Naive B cell (primary cell): ENCODE measurements around the gene SCN3A. TPM values are rescaled to one million over a fixed set of nuclear protein-coding genes. Genes with fewer than 3 reads are reported as not detected.

Source experiments
- ATAC-seq, 2 donors: fragments of 150-1000 bp; cut with Tn5 transposase; 2 replicates each; pipeline ENCODE4 v1.10.0; 2021; ENCODE audit warnings: low read depth in 2 of 2, mild to moderate bottlenecking in 2 of 2, moderate library complexity in 2 of 2
- DNase-seq: peaks from one replicate; pipeline ENCODE4 v3.0.0; 2022
- H3K27ac Mint-ChIP-seq, 6 donors: one replicate each; pipeline ENCODE4 v1.8.0; 2020 to 2022; ENCODE audit warnings: mild to moderate bottlenecking in 6 of 6, mixed read lengths in 6 of 6, moderate library complexity in 5 of 6, inconsistent platforms in 2 of 6
- H3K27me3 Mint-ChIP-seq, 3 donors: one replicate each; pipeline ENCODE4 v1.8.0; 2021 to 2022; ENCODE audit warnings: mixed read lengths in 3 of 3, mild to moderate bottlenecking in 1 of 3
- H3K36me3 Mint-ChIP-seq, 2 donors: one replicate each; pipeline ENCODE4 v1.8.0; 2020 to 2022; ENCODE audit warnings: mixed read lengths in 2 of 2, inconsistent platforms in 1 of 2, mild to moderate bottlenecking in 1 of 2
- H3K4me1 Mint-ChIP-seq, 3 donors: one replicate each; pipeline ENCODE4 v1.8.0; 2020 to 2022; ENCODE audit warnings: mixed read lengths in 3 of 3, inconsistent platforms in 1 of 3, mild to moderate bottlenecking in 1 of 3, moderate library complexity in 1 of 3
- H3K4me3 Mint-ChIP-seq, 8 donors: one replicate each; pipeline ENCODE4 v1.8.0; 2020 to 2022; ENCODE audit warnings: mild to moderate bottlenecking in 8 of 8, mixed read lengths in 8 of 8, moderate library complexity in 8 of 8, inconsistent platforms in 2 of 8
- H3K9me3 Mint-ChIP-seq, 7 donors: one replicate each; pipeline ENCODE4 v1.8.0; 2020 to 2022; ENCODE audit warnings: mixed read lengths in 7 of 7, mild to moderate bottlenecking in 5 of 7, inconsistent platforms in 2 of 7, moderate library complexity in 1 of 7
- polyA plus RNA-seq, 6 donors: library from polyadenylated mRNA; unstranded; fragments of 300-500 nt; fragmentation: Illumina TruSeq; gene quantifications; one replicate each; pipeline ENCODE4 v1.2.3, GENCODE V29; 2021; ENCODE audit warnings: low read depth in 6 of 6

The SCN3A gene
- polyA plus RNA-seq, 6 donors from 2014 or later, result 4.2 to 21.5 (median 11.8) TPM

DNA sequence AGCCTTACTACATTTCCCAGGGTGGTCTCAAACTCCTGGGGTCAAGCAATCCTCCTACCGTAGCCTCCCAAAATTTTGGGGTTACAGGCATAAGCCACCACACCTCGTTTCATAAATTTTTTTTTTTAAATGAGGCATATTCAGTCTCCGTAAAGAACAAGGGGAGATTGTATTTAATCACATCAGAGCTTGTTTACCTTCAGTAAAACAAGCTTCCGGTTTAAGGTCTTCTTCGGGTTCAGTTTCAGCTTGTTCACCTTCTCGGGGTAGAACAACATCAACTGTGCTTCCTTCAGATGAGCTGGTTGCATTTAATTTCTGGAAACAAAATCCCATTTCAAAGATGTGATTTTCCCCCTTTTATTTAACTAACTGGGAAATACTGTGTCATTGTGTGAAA is 88.6 kb downstream of the SCN3A start:
- no peak overlapping the region for H3K27ac Mint-ChIP-seq
- H3K9me3 Mint-ChIP-seq, result no peaks in the 10 kb centered on the region
- H3K27me3 Mint-ChIP-seq, result no peaks in the 10 kb centered on the region
- H3K4me3 Mint-ChIP-seq, result no peak overlapping the region
- DNase-seq (no peak), ATAC-seq (no peak)
- H3K4me1 Mint-ChIP-seq, result no peaks in the 10 kb centered on the region
- H3K36me3 Mint-ChIP-seq, result peaks cover 0 to 2% of the 10 kb centered on the region in 2 donors

DNA sequence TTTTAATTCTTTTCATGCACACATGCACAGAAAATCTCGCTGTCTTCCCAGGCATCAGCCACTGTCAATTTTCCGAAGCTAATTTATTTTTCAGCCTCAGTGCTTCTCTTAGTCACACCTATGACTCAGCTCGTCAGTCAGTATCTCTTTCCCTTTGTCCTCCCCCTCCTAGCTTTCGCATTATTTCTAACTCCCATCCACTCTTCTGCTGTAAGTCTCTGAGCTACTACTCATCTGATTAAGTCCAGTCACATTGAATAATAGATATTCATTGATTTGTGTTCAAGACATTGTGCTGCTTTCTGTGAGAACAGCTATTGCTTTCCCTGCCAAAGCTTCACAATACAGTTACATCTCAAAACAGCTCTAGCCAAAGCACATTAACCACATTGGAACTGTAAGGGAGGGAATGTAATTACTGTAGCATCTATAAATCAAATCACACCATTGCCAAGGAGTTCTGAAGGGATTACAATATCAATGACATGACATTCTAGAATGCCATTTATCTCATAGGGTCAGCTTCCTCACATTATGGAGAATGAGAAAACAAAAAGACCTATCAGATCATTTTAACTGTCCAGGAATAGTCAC is 89.4 kb downstream of the SCN3A start:
- H3K27ac Mint-ChIP-seq, result peak overlapping the region in 1 of 6 donors; percentile 33
- H3K36me3 Mint-ChIP-seq, result peaks cover 6 to 10% of the 10 kb centered on the region in 2 donors
- ATAC-seq, result no peak

DNA sequence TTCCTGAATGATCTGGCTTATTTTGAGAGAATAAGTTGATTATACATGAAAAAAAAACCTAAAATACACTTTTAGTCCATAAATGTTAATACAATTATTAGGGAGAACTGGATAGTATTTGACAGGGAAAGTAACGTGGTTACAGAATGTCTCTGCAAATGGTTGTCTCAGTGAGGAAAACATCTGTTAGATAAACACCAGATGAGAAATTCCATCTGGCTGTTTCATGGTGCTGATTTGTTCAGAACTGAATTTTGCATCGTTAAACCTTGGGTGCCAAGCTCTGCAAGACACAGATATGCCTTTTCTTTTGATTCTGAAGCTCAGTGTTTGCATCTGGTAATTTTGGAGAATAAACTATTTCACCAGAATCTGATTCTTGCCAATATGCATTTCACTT is 90.4 kb downstream of the SCN3A start:
- no peaks in the 10 kb centered on the region for H3K27me3 Mint-ChIP-seq
- H3K4me1 Mint-ChIP-seq, result no peaks in the 10 kb centered on the region
- ATAC-seq (no peak), DNase-seq (no peak)
- peaks cover 13 to 15% of the 10 kb centered on the region in 2 donors for H3K36me3 Mint-ChIP-seq
- H3K9me3 Mint-ChIP-seq, result no peaks in the 10 kb centered on the region
- H3K27ac Mint-ChIP-seq, result no peak overlapping the region
- H3K4me3 Mint-ChIP-seq, result no peak overlapping the region

More for the DNA sequence above, 89.4 kb downstream of the SCN3A start:
- Mint-ChIP-seq H3K9me3 (no peaks in the 10 kb centered on the region), H3K4me3 (no peak overlapping the region), H3K27me3 (no peaks in the 10 kb centered on the region), H3K4me1 (no peaks in the 10 kb centered on the region)
- DNase-seq, result no peak

DNA sequence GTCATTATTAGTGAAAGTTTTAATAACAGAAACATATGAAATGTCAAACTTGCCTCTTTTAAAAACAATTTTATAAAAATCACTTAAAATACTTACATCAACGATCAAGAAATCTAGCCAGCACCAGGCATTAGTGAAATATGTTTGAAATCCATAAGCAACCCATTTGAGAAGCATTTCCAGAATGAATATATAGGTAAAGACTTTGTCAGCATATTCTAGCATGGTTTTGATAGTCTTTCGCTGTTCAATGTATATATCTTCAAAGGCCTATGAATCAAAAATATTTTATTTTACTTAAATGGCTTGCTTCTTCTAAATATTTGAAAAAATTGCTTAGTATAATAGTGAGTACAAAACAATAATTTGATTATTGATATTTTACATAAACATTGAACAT is 91.1 kb downstream of the SCN3A start:
- no peak for DNase-seq
- H3K27ac Mint-ChIP-seq, result no peak overlapping the region
- H3K9me3 Mint-ChIP-seq, result no peaks in the 10 kb centered on the region
- no peaks in the 10 kb centered on the region for H3K4me1 Mint-ChIP-seq
- no peak for ATAC-seq
- H3K27me3 Mint-ChIP-seq, result no peaks in the 10 kb centered on the region
- peaks cover 13 to 15% of the 10 kb centered on the region in 2 donors for H3K36me3 Mint-ChIP-seq
- no peak overlapping the region for H3K4me3 Mint-ChIP-seq

DNA sequence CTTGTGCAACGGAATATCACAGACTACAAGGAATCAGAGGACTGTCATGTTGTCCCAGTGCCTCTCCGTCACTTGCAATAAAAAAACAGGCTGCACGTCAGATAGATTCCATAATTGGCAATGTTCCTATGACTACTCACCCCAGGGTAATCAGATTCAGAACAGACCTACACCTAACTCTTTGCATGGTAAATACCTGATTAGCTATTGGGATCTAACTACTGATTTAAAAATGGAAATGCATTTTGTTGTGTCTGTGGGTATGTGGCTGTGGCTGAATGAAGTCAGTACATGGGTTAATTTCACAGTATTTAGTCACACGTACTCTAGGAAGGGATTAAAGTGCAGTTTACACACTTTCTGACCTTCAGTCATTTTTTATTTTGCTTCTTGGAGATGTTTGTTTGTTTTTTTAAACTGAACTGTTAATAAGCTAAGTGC is 91.7 kb downstream of the SCN3A start:
- H3K9me3 Mint-ChIP-seq, result no peaks in the 10 kb centered on the region

DNA sequence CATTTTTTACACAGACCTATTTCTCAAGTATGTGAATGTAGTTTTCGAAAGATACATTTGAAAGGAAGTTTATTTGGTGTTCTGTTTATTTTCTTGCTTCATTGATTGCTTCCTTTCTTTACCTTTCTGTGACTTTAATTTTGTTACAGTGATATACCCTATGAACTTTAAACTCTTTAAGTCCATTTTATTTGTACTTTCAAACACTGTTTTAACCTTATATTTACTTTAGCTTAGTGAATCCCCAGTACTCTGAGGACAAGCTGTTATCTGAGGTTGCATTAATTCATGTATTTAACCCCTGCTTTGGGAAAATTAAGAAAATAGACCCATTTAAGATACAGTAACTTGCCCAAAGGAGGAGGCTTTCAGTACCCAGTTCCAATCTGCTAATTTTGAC is 93.5 kb downstream of the SCN3A start:
- no peaks in the 10 kb centered on the region for H3K4me1 Mint-ChIP-seq
- H3K36me3 Mint-ChIP-seq, result peaks cover 15 to 21% of the 10 kb centered on the region in 2 donors
- H3K4me3 Mint-ChIP-seq, result no peak overlapping the region

More for the DNA sequence above, 91.7 kb downstream of the SCN3A start:
- peaks cover 13 to 15% of the 10 kb centered on the region in 2 donors for H3K36me3 Mint-ChIP-seq
- H3K4me3 Mint-ChIP-seq, result no peak overlapping the region
- no peak for ATAC-seq
- H3K27ac Mint-ChIP-seq, result peak overlapping the region in 1 of 6 donors; percentile 8
- no peaks in the 10 kb centered on the region for H3K27me3 Mint-ChIP-seq
- no peak for DNase-seq
- H3K4me1 Mint-ChIP-seq, result no peaks in the 10 kb centered on the region

DNA sequence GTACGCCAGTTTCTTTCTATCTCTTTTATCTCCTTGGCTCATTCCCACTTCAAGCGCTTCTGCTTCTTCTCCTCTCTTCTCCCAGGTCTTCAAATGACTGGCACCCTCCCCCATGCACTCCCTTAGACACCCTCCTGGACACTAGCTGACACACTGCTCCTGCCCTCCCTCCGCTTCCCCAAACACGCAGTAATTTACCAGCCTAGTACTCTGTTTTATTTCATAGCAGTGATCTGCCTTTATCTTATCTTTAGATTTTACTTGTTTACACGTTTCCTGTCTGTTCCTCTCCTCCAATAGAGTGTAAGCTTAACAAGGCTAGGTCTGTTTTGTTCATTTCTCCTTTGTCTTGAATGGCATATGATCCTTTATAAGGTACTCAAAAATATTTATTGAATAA is 93.9 kb downstream of the SCN3A start:
- Mint-ChIP-seq H3K27ac (peak overlapping the region in 1 of 6 donors; percentile 2), H3K4me1 (no peaks in the 10 kb centered on the region), H3K9me3 (no peaks in the 10 kb centered on the region), H3K27me3 (no peaks in the 10 kb centered on the region), H3K4me3 (no peak overlapping the region), H3K36me3 (peaks cover 15 to 25% of the 10 kb centered on the region in 2 donors)
- no peak for DNase-seq
- no peak for ATAC-seq

More for the DNA sequence above, 93.5 kb downstream of the SCN3A start:
- Mint-ChIP-seq H3K27me3 (no peaks in the 10 kb centered on the region), H3K9me3 (no peaks in the 10 kb centered on the region), H3K27ac (peak overlapping the region in 1 of 6 donors; percentile 21)
- DNase-seq (no peak), ATAC-seq (no peak)

DNA sequence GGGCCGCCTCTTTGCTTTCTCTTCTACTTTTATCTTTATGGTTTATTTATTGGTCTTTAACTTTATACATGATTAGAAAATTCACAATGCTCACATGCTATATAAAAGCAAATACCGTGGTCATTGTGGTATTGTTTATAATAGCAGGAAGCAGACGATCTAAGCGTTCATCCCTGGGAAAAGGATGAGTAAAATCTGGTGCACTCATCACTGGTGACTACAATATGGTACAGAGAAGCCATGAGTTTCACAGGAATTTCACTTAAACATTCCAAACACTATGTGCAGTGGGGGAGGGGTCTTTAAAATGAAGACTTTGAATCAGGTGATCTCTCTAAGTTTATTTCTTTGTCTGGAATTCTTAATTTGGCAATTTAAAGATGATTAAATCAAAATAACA is 97.9 kb downstream of the SCN3A start:
- Mint-ChIP-seq H3K27me3 (no peaks in the 10 kb centered on the region), H3K4me1 (no peaks in the 10 kb centered on the region), H3K9me3 (no peaks in the 10 kb centered on the region), H3K36me3 (peaks cover 15 to 25% of the 10 kb centered on the region in 2 donors), H3K4me3 (no peak overlapping the region), H3K27ac (no peak overlapping the region)
- ATAC-seq, result no peak
- no peak for DNase-seq

DNA sequence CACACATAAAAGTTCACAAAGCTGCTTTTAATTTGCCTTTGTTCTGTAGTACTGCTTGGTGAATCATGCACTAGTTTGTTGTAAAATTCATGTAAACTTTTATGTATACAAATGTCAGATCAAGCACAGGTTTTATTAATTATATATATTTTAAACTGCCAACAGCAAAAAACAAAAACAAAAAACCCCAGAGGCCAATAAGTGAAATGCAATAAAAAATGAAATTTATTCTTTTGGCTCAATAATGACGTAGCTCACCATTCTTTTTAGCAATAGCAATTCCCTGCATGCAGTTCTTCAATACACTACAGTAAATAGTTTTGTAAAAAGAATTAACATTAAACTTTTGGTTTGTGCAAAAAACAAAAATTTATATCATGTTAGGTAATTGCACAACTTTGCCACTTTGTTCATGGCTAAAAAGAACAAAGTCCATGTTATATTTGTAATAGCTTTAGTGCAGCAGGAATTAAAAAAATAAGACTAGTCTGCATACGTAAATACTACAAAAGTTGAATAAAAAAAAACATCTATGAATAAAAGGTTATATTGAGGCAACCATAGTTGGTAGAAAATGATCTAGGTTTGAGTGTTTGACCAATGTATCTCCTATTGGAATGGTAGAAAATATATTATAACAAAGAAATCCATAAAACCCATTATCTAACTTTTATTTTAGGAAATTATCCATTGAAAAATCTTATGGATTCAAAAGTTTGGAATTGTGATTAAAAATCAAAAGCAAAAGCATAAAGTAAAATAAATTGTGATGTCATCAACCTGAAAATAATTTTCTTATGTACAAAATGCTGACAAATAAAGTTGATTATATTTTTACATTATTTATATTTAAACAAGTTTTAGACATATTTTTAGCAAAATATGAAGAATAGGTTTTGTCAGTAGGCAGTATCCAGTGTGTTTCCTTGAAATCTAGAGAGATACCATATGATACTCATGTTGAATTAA is 115.6 kb downstream of the SCN3A start:
- no peaks in the 10 kb centered on the region for H3K27me3 Mint-ChIP-seq
- H3K36me3 Mint-ChIP-seq, result peaks cover 23 to 26% of the 10 kb centered on the region in 2 donors
- no peak overlapping the region for H3K27ac Mint-ChIP-seq
- peaks cover 0 to 10% (median 2%) of the 10 kb centered on the region in 7 donors for H3K9me3 Mint-ChIP-seq
- H3K4me3 Mint-ChIP-seq, result no peak overlapping the region
- no peaks in the 10 kb centered on the region for H3K4me1 Mint-ChIP-seq
- no peak for ATAC-seq
- DNase-seq, result no peak

DNA sequence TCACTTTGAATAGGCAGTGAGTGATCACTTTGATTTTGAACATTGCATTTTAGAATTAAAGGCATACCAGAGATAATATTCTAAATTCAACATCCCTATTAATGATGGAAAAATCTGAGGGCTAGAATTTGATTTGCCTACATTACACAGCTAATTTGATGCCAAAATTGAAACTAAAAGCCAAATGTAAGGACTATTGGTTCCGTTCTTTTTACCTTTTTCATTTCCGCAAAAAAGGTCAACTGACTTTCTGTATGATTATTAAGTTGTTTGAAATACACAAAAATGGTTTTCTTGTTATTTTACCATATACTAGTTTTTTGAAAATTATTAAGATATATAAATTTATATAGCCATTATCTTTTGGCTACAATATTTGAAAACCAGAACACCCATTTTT is 117.5 kb downstream of the SCN3A start:
- H3K27ac Mint-ChIP-seq, result no peak overlapping the region
- no peak overlapping the region for H3K4me3 Mint-ChIP-seq
- peaks cover 0 to 24% (median 16%) of the 10 kb centered on the region in 7 donors for H3K9me3 Mint-ChIP-seq
- H3K4me1 Mint-ChIP-seq, result no peaks in the 10 kb centered on the region
- no peaks in the 10 kb centered on the region for H3K27me3 Mint-ChIP-seq
- peaks cover 25 to 31% of the 10 kb centered on the region in 2 donors for H3K36me3 Mint-ChIP-seq
- ATAC-seq, result no peak
- no peak for DNase-seq

DNA sequence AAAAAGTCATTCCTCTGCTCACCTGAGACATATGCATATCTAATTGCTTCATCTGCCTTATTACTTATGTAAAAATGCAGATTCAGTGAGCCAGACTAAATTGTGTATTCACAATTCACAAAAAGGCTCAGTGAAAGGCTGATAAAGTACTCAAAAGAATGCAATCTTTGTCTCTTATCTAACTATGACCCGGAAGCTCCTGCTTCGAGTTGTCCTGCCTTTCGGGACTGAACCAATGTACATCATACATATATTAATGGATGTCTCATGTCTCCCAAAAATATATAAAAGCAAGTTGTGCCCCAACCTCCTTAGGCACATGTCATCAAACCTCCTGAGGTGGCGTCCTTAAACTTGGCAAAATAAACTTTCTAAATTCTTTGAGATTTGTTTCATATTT is 120.5 kb downstream of the SCN3A start:
- no peaks in the 10 kb centered on the region for H3K27me3 Mint-ChIP-seq
- ATAC-seq (no peak), DNase-seq (no peak)
- no peaks in the 10 kb centered on the region for H3K4me1 Mint-ChIP-seq
- no peak overlapping the region for H3K4me3 Mint-ChIP-seq
- H3K9me3 Mint-ChIP-seq, result peaks cover 4 to 29% (median 22%) of the 10 kb centered on the region in 7 donors
- peaks cover 11 to 20% of the 10 kb centered on the region in 2 donors for H3K36me3 Mint-ChIP-seq
- no peak overlapping the region for H3K27ac Mint-ChIP-seq

DNA sequence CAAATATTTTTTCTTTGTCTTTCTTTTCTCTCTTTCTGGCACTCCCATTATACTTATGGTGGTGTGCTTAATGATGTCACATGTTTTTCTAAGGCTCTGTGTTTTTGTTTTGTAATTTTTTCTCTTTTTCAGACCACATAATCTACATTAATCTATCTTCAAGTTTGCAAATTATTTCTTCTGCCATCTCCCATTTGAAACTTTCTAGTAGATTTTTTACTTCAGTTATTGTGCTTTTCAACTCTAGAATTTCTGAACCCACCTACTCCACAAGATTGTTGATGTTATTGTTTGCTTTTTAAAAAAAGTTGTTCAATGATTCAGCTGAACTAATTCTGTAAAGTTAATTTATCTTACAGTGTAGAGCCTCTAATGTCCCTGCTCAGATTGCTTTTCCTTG is 121.4 kb downstream of the SCN3A start:
- no peaks in the 10 kb centered on the region for H3K27me3 Mint-ChIP-seq
- peaks cover 11 to 20% of the 10 kb centered on the region in 2 donors for H3K36me3 Mint-ChIP-seq
- no peak overlapping the region for H3K27ac Mint-ChIP-seq
- peaks cover 4 to 29% (median 25%) of the 10 kb centered on the region in 7 donors for H3K9me3 Mint-ChIP-seq
- no peak overlapping the region for H3K4me3 Mint-ChIP-seq
- ATAC-seq (no peak), DNase-seq (no peak)
- no peaks in the 10 kb centered on the region for H3K4me1 Mint-ChIP-seq

DNA sequence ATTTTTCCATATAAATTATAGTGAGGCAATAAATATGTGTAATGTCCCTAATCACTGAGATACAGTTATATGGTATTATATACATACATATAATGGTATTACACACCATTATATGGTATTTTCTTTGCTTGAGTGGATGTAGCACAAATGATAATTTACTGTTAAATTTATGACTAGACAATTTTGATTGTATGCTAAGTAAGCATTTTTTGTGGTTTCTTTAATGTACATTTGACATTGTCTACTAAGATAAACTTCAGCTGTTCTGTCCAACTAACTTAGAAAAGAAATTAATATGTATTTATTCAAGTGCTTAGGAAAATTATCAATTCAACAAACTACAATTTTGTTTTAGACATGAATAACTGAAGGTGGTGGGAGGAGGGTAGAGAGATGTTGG is 122.6 kb downstream of the SCN3A start:
- no peak overlapping the region for H3K27ac Mint-ChIP-seq
- no peaks in the 10 kb centered on the region for H3K4me1 Mint-ChIP-seq
- DNase-seq (no peak), ATAC-seq (no peak)
- H3K36me3 Mint-ChIP-seq, result peaks cover 11 to 20% of the 10 kb centered on the region in 2 donors
- H3K4me3 Mint-ChIP-seq, result no peak overlapping the region
- no peaks in the 10 kb centered on the region for H3K27me3 Mint-ChIP-seq
- peaks cover 4 to 33% (median 25%) of the 10 kb centered on the region in 7 donors for H3K9me3 Mint-ChIP-seq

DNA sequence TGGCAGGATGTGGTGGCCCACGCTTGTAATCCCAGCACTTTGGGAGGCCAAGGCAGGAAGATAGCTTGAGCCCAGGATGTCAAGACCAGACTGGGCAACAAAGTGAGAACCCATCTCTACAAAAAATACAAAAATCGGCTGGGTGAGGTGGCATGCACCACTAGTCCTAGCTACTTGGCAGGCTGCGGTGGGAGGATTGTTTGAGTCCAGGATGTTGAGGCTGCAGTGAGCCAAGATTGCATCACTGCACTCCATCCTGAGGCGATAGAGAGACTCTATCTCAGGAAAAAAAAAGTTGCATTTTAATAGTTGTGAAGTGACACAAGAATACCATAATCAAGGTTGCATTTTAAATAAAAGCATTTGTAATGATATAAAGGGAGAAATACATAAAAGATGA is 124.4 kb downstream of the SCN3A start:
- Mint-ChIP-seq H3K36me3 (peaks cover 11 to 19% of the 10 kb centered on the region in 2 donors), H3K4me3 (no peak overlapping the region), H3K27me3 (no peaks in the 10 kb centered on the region), H3K9me3 (peaks cover 4 to 41% (median 32%) of the 10 kb centered on the region in 7 donors), H3K4me1 (no peaks in the 10 kb centered on the region), H3K27ac (no peak overlapping the region)
- ATAC-seq (no peak), DNase-seq (no peak)
